Left renal cortex interstitium (tissue), 4 donors: ENCODE data around the gene TCL1A. TPM values are rescaled to one million over a fixed set of nuclear protein-coding genes. Genes with fewer than 3 reads are reported as not detected.
"Not testable (repeated sequence)": the region's sequence is repeated elsewhere in the genome, so short reads cannot be mapped to it uniquely, and the experiment has no call there.

Experiments used
- DNase-seq, 4 donors: peaks; one replicate each; pipeline ENCODE4 v3.0.0-alpha.2; 2013; ENCODE audit warnings: low read depth in 4 of 4, low spot score in 2 of 4, missing footprints in 1 of 4
- polyA plus RNA-seq, 4 donors: library from polyadenylated mRNA; unstranded; fragments of 120-200 nt; gene quantifications; one replicate each; pipeline ENCODE4 v1.2.1, GENCODE V29; 2013; ENCODE audit not compliant: insufficient read length in 4 of 4

TCL1A gene
- polyA plus RNA-seq, 4 donors, result 0.54 to 1.9 (median 1.1) TPM

DNA sequence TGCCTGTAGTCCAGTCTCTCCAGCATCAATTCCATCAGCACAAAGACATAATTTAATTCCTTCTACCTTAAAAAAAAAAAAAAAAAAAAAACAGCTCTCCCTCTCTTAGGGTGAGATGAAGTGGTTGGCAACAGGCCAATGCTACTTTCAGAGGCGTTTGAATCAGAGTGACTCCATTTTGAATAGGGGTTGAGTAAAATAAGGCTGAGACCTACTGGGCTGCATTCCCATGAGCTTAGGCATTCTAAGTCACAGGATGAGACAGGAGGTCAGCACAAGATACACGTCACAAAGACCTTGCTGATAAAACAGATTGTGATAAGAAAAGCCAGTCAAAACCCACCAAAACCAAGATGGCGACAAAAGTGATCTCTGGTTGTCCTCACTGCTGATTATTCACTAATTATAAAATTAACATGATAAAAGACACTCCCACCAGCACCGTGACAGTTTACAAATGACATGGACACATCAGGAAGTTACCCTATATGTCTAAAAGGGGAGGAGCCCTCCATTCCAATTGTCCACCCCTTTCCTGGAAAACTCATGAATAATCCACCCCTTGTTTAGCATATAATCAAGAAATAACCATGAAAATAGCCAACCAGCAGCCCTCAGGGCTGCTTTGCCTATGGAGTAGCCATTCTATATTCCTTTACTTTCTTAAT, 34.6 kb downstream of the TCL1A start:
- DNase-seq, result no peak

DNA sequence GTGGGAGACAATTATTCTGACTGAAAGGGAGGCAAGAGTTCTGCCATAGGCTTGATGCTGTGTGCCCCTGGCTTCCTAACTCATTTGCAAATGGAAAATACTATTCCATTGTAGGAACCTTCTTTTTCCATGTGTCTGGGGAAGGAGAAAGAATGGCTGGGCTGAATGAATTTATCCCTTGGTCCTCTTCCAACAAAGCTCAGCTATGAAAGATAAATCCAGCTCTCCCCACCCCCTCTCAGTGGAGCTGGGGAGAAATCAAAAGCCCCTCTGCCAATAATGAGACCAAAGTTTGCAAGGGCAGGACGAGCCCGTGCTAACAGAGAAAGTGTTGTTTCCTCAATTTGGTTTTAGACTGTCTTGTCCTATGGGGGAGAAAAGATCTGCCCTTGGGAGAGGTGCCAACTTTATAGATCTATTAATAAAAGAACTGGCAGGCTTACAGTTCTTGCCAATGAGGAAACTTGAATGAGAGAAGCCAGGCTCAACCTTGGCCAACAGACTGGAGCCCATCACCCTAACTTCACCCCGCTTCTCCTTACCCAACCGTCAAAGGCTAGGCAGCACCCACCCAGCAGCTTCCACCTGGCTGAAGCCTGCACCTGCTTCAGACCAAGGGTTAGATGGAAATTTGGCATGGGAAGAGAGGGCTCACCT, 36.6 kb downstream of the TCL1A start:
- no peak for DNase-seq

DNA sequence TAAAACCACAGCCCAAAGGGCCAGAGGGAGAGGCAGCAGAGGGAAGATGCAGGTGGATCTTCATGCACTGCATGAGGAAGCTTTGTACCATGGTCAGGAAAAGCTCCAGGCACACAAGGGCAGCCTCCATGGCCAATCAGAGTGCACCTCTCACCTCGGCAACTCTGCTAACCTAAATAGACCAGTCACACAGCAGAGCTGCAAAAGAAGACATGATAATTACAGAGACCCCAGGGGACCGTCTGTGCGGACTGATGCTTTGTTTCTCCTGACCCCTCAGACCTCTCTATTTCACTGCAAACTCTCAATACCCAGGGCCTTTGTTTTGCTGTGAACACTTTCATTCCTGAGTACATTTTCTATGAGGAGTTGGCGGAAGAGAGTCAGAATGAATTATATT, 38.4 kb downstream of the TCL1A start:
- no peak for DNase-seq

DNA sequence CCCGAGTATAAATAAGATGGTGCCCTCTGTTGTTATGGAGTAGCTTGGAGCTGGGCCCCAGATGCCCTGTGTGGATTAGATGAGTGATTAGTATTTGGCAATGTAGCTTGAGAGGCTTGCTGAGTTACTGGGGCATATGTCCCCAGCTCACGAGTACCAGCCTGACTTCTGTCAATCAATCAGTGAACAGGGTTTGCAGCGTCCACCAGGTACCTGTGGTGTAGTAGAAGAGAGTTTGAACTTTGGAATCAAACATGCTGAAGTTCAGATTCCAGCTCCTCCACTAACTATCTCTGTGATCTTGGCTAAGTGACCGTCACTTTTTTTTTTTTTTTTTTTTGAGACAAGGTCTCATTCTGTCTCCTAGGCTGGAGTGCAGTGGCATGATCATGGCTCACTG, 39.3 kb downstream of the TCL1A start:
- DNase-seq, result no peak

DNA sequence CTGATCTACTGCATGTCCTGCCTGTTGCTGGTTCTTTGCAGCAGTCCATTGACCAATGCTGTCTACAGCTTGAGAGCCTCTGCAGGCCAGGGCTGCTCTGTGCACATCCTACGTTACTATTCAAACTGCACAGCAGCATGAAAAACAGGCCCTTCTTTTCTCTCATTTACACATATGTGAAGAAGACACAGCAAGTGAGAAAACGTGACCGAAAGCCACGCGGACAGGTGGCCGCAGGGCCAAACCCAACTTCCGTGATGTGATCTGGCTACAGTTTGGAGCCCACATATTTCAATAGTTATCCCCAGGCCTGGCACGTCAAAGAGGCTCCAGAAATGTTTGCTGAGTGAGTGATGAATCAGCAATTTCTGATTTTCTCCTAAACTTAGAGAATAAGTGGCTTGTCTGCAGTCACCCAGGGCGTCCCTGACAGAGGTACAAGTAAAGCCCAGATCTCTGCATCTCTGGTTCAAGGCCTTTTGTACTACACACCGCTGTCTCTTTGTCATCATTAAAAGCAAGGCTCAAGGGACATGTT, 45.6 kb downstream of the TCL1A start:
- DNase-seq, result no peak

DNA sequence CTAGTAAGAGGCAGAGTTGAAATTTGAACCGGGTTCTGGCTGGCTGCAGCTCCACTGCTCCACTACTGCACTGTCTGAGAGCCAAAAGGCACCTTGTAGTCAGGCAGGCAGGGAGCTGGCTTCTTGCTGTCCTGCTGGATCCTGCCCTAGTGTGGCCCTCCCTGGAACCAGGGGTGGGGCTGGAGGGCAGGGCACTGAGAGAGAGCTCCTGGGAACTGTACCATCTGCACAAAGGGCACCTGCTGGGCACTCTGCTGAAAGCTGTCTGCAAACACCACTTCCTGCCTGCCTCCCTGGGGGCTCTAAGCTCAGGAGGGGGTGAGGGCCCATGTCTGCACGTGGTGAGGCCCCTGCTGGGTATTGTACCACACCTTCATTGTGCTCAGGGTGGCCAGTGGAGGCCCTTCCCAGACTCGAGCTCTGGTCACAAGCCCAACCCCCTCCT, 46.7 kb downstream of the TCL1A start:
- no peak for DNase-seq

DNA sequence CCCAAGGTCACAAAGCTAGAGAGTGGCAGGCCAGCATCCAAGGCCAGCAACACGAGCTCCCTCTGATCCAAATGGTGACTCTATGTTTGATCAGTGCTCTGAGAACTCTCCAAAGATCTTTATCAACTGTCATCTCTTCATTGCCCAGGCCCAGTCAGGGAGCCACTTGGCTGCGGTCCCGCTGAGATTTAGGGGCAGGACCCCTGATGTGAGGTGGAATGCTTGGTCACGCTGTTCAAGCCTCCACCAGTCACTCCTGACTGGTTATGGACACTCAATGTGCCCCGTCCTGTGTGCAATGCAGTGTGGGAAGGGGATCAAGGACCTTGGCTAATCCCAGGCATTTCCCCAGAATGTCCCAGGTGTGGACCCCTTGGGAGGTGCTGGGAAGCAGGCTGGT, 47.5 kb downstream of the TCL1A start:
- no peak for DNase-seq

DNA sequence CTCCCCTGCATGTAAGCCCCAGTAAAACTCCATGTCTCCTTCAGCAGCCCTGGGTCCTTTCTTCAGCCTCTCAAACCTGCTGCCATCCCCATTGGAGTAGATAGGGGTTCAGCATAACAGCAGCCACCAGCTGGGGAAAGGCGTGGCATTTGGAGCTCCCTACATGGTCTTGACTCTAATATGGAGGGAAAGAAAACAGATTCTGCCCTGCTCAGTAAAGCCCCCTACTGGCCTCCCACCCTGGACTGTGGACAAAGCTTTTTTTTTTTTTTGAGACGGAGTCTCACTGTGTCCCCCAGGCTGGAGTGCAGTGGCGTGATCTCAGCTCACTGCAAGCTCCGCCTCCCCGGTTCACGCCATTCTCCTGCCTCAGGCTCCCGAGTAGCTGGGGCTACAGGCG, 48.4 kb downstream of the TCL1A start:
- not testable (repeated sequence) for DNase-seq

DNA sequence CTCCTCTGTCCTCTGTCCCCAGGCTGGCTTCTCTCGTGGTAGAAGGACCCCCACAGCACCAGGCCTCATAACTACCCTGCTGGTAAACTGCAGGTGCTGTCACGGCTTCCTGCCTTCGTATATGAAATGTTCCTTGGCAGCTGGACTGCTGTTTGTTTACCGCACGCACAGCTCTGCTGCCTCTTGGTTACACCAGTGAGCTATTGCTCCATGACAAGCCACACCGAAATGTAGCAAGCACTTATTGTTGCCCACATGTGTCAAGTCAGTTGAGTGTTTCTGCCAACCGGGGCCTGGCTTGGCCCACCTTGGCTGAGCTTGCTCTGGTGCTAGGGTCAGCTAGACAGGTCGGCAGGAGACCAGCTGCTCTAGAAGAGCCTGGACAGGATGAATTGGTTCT, 49.4 kb downstream of the TCL1A start:
- DNase-seq, result no peak

DNA sequence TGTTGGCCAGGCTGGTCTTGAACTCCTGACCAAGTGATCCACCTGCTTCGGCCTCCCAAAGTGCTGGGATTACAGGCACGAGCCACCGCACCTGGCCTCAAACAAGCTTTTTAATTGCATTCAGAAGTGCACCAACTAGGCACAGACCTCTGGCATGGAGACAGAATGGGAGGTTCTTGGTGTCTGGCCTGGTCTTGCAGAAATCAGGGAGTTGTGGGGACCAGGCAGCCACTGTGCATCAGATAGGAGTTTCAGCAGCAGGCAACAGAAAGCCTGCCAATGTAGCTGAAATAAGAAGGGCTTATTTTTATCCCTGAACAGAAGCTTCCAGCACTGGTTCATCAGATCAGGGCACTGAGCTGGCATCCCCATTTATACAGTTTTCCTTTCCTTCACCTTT, 49.9 kb downstream of the TCL1A start:
- no peak for DNase-seq

DNA sequence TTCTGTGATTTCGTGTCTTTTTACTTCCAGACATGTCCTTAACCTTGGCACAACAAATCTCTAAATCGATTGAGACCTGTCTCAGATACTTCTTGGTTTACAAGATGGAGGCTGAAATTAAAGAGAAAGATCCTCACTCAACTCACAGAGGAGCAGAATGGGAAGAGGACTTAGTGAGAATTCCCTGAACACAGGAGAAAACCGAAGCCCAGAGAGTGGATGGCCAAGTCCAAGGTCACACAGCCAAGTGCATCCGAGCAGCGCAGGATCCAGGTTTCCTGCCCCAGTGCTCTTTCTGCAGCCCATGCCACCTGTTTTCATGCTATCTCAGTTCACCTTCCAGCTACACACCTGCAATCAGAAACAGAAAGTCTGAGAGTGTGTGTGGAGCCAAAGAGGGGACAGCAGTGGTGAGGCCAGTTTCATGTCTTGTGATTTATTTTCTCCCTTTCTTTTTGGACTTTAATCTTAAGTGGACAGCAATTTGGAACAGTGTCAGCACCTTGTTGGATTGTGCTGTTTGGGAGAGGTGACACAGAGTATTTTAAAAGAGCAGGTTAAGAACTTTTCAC, 50.6 kb downstream of the TCL1A start:
- DNase-seq, result no peak

DNA sequence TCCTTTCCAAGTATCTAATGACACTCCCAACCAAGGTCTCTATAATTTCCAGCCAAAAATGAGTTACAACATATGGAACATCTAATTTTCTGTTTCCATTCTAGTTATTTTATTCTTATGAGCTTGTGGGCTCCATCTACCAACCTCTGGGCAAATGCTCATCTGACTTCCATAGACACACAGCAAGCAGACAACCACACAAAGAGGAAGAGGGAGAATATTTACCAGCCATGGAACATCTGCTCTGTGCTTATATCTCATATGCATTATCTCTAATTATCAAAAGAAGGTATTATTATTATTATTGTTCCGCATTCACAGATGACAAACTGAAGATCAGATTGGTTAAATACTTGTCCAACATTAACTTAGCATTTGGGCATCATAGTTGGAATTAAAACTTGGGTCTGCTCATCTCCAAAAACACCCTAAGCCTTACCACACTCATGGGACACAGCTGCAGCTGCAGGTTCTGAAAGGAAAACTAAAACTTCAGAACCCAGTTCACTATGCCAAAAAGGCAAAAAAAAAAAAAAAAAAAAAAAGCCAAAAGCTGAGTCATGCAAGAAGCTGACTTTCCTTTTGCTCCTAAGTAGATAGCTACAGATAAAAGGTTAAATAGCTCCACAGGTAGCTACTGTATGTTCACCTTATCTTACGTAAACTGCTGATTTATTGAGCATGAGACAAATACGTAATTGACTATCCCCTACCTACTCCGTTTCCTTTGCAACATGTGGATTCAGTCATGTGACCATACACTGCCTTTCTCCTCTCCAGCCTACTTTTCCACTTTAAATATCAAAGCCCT, 51.3 kb downstream of the TCL1A start:
- no peak for DNase-seq

DNA sequence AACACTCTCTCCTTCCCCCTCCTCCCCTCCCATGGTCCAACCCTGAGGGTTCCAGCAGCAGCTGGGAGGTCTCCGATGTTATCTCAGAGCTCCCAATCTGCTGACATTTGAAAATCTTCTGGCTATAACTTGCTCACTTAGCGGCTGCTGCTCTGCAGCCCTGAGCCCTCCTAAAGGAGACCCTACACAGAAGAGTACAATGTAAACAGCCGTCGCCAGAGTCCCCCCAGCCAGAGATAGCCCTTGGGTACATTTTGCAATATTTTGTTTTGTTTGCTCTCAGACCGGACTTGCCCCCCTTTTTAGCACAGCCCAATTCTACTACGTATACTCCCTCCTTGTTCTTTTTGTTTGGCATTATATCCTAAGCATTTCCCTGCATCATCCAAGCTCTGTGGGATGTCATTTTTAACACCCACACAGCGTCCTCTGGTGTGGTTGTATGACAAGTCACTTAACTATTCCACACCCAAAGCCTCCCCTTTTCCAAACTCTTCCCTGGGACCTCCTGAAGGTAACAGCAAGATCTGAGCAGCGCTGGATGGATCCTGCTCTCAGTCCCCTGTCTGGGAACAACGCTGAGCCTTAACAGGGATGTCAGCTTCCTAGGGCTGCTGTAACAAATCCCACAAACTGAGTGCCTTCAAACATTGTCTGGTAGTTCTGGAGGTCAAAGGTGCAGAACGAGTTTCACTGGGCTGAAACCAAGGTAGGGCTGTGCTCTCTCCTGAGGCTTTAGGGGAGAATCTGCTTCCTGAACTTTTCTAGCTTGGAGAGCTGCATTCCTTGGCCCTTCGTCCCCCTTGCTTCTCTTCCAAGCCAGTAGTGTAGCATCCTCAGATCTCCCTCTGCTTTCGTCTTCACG, 53.0 kb downstream of the TCL1A start:
- DNase-seq, result no peak

DNA sequence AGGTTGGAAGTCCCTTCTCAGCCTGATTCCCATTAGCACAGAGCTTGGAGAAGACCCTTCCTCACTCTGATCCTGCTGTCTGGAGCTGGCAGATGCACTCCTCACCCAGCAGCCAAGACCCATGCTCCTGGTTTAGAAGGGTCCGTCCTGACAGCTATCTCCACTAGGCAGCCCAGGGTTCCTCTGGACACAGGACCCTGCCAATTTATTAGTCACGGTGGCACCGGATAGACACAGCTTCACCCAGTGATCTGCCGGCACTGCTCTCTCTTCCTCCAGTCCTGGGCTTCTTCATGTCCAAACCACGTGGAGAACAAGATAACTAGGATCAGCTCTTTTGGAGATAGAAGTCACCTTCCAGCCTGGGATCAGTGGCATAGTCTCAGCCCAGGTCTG, 53.9 kb downstream of the TCL1A start:
- DNase-seq, result no peak

Other genes with a start within 250 kb of the TCL1A start
- 1 to 10 TPM; 2.0 to 2.8 (median 2.2) TPM for gene SYNE3, start 197.5 kb downstream of the TCL1A start, polyA plus RNA-seq
- gene GLRX5, start 179.1 kb downstream of the TCL1A start, polyA plus RNA-seq, result 10 to 100 TPM; 69.1 to 82.1 (median 71.7) TPM
- gene TCL1B, start 27.7 kb downstream of the TCL1A start, polyA plus RNA-seq, result under 1 TPM; 0.32 to 0.58 (median 0.49) TPM
- gene TUNAR, start 162.7 kb upstream of the TCL1A start, polyA plus RNA-seq, result 1 to 10 TPM in 1 of 4 donors, under 1 TPM in 3; 0.38 to 1.8 (median 0.56) TPM